GM21360 (cell line): ENCODE data around the gene TAL1.
"Not testable (repeated sequence)": the region's sequence is repeated elsewhere in the genome, so short reads cannot be mapped to it uniquely, and the experiment has no call there.

Experiments used
- ATAC-seq: cut with Tn5 transposase; IDR thresholded peaks from one replicate; pipeline ENCODE4 v1.9.1; 2021; ENCODE audit warnings: mild to moderate bottlenecking, moderate library complexity; ENCODE audit not compliant: unreplicated experiment

The TAL1 gene

GRCh38 chr1:47213230-47213963 lies 18.6 kb downstream of the TAL1 start:
- no peak for ATAC-seq

- no peak for ATAC-seq
These were observed 19.3 kb downstream of the TAL1 start for GRCh38 chr1:47212636-47213229.

- no peak for ATAC-seq
These were observed 20.2 kb downstream of the TAL1 start for GRCh38 chr1:47211796-47212269.

- no peak for ATAC-seq
These were observed 21.4 kb downstream of the TAL1 start for GRCh38 chr1:47210666-47211065.

- ATAC-seq = no peak
These were observed 22.2 kb downstream of the TAL1 start for GRCh38 chr1:47209725-47210325.

- no peak for ATAC-seq
These were observed 22.9 kb downstream of the TAL1 start for GRCh38 chr1:47209091-47209490.

- ATAC-seq = no peak
These were observed 23.6 kb downstream of the TAL1 start for GRCh38 chr1:47208374-47208850.

GRCh38 chr1:47207803-47208373 lies 24.1 kb downstream of the TAL1 start:
- no peak for ATAC-seq

GRCh38 chr1:47205918-47206317 lies 26.1 kb downstream of the TAL1 start:
- no peak for ATAC-seq

GRCh38 chr1:47203504-47203903 lies 28.5 kb downstream of the TAL1 start:
- not testable (repeated sequence) for ATAC-seq

- ATAC-seq = no peak
These were observed 30.8 kb downstream of the TAL1 start for GRCh38 chr1:47201179-47201578.

- ATAC-seq = no peak
These were observed 33.8 kb downstream of the TAL1 start for GRCh38 chr1:47198214-47198613.

- no peak for ATAC-seq
These were observed 35.4 kb downstream of the TAL1 start for GRCh38 chr1:47196622-47197021.

GRCh38 chr1:47195981-47196380 lies 36.0 kb downstream of the TAL1 start:
- not testable (repeated sequence) for ATAC-seq

GRCh38 chr1:47194311-47194710 lies 37.7 kb downstream of the TAL1 start:
- no peak for ATAC-seq

- ATAC-seq = not testable (repeated sequence)
These were observed 38.5 kb downstream of the TAL1 start for GRCh38 chr1:47193496-47193895.

- ATAC-seq = peak; percentile 75
These were observed 39.3 kb downstream of the TAL1 start for GRCh38 chr1:47192458-47193384.

- no peak for ATAC-seq
These were observed 40.0 kb downstream of the TAL1 start for GRCh38 chr1:47191940-47192457.

- ATAC-seq = no peak
These were observed 41.2 kb downstream of the TAL1 start for GRCh38 chr1:47190857-47191256.

GRCh38 chr1:47190509-47190855 lies 41.5 kb downstream of the TAL1 start:
- no peak for ATAC-seq
